Urinary bladder (tissue), 4 donors: ENCODE results near the gene THAP4. TPM values are rescaled to one million over a fixed set of nuclear protein-coding genes. Genes with fewer than 3 reads are reported as not detected.
"Not testable (repeated sequence)": the region's sequence is repeated elsewhere in the genome, so short reads cannot be mapped to it uniquely, and the experiment has no call there.

ENCODE experiments used
- DNase-seq: peaks from one replicate; pipeline ENCODE4 v3.0.0-alpha.2; 2015; ENCODE audit errors: extremely low spot score
- H3K27ac ChIP-seq: one replicate; pipeline ENCODE4 v1.5.1; 2013; ENCODE audit warnings: low read depth, mild to moderate bottlenecking, moderate library complexity
- H3K36me3 ChIP-seq: one replicate; pipeline ENCODE4 v1.6.1; 2013; ENCODE audit warnings: mild to moderate bottlenecking, moderate library complexity; ENCODE audit not compliant: insufficient read depth
- H3K4me1 ChIP-seq: one replicate; pipeline ENCODE4 v1.6.1; 2013; ENCODE audit warnings: mild to moderate bottlenecking, moderate library complexity; ENCODE audit not compliant: insufficient read depth
- H3K4me3 ChIP-seq: one replicate; pipeline ENCODE4 v1.5.1; 2013; ENCODE audit warnings: low read depth, low read length
- WGBS: extraction: QIAGEN DNeasy Blood & Tissue Kit; methylation state at CpG from one replicate; pipeline ENCODE4 v1.1.7; 2013; 5-methylcytosine and 5-hydroxymethylcytosine counted together
- polyA plus RNA-seq: library from polyadenylated mRNA; stranded (reverse); fragments of 200-250 nt; gene quantifications from one replicate; pipeline ENCODE4 v1.2.3, GENCODE V29; 2013
- total RNA-seq: library from RNA; depleted of rRNA; stranded (reverse); fragments of >200 nt; gene quantifications from one replicate; pipeline ENCODE4 v1.2.3, GENCODE V29; 2014
- donor health status: healthy with polysubstance abuse.
- donor health status: healthy.

THAP4 gene
- total and polyA plus RNA-seq, 2 donors, result 18.9 to 49.3 TPM

GRCh38 chr2:241672243-241673188 lies 35.6 kb upstream of the THAP4 start:
- Histone ChIP-seq H3K4me3 (no peak overlapping the region), H3K27ac (no peak overlapping the region), H3K36me3 (peaks cover 8% of the 10 kb centered on the region), H3K4me1 (no peaks in the 10 kb centered on the region)
- 91% methylated on average over 42 of the region's 42 CpGs for WGBS
- DNase-seq, result no peak

GRCh38 chr2:241671457-241672240 lies 34.7 kb upstream of the THAP4 start:
- no peaks in the 10 kb centered on the region for H3K4me1 ChIP-seq
- peaks cover 8% of the 10 kb centered on the region for H3K36me3 ChIP-seq
- WGBS, result 90% methylated on average over 31 of the region's 31 CpGs
- H3K4me3 ChIP-seq, result no peak overlapping the region
- H3K27ac ChIP-seq, result no peak overlapping the region
- no peak for DNase-seq

- Histone ChIP-seq H3K36me3 (peaks cover 8% of the 10 kb centered on the region), H3K4me1 (no peaks in the 10 kb centered on the region), H3K27ac (no peak overlapping the region), H3K4me3 (no peak overlapping the region)
- WGBS, result 89% methylated on average over 31 of the region's 31 CpGs
- DNase-seq, result no peak
These were observed 33.6 kb upstream of the THAP4 start for GRCh38 chr2:241670333-241671110.

DNA sequence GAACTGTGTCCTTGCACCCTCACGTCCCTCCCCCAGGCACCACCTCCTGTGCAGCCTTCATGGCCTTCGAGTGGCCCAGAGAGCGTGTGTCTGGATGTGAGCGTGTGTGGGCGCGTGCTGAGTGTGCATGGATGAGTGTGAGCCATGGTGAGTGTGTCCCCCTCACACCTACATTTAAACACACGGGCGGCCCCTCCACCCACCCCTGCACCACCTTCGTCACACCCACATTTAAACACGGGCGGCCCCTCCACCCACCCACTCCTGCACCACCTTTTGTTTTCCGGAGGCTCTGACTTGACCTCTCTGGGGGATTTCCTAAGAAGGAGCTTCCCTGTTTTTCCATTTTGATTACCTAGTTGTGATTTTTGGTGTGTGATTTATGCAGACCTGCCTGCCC lies 31.9 kb upstream of the THAP4 start:
- Histone ChIP-seq H3K36me3 (peaks cover 8% of the 10 kb centered on the region), H3K4me1 (no peaks in the 10 kb centered on the region), H3K4me3 (no peak overlapping the region), H3K27ac (no peak overlapping the region)
- WGBS, result 87% methylated on average over 12 of the region's 12 CpGs
- DNase-seq, result no peak

- Histone ChIP-seq H3K4me1 (no peaks in the 10 kb centered on the region), H3K27ac (no peak overlapping the region), H3K36me3 (peaks cover 8% of the 10 kb centered on the region), H3K4me3 (no peak overlapping the region)
- DNase-seq, result no peak
- WGBS, result 96% methylated on average over 21 of the region's 21 CpGs
These were observed 31.4 kb upstream of the THAP4 start for GRCh38 chr2:241668354-241668753.

DNA sequence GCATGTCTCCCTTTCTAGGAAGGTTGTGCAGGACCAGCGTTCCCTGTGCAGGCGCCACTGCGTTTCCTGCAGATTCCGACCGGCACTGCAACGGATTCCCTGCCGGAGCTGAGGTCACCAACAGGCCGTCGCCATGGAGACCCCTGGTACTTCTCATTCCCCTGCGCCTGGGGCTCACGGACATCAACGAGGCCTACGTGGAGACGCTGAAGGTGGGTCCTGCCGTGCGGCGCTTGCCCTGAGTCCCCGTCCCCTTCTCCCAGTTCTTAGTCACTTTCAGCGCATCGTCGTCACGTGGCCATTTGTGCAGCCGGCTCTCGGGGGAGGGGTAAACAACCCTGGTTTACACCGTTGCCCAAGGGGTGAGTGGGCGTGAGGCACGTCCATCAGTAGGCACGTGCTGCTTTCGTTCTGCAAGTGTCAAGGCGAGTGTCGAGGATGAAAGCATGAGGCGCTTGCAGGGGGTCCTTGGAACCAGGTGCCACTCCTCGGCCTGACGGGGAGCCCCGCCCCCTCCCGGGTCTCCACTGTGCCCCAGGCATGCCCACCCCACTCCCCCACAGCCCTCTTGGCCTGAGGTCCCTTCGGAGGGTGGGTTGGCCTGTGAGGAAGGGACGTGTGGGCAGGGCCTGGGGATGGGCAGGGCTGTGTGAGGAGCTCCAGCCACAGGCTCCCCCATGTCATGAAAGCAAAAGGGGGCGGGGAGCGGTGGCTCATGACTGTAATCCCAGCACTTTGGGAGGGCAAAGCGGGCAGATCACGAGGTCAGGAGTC lies 29.9 kb upstream of the THAP4 start:
- Histone ChIP-seq H3K36me3 (peaks cover 8% of the 10 kb centered on the region), H3K4me3 (no peak overlapping the region), H3K4me1 (no peaks in the 10 kb centered on the region), H3K27ac (no peak overlapping the region)
- WGBS, result 67% methylated on average over 42 of the region's 42 CpGs
- DNase-seq, result no peak

GRCh38 chr2:241665731-241666440 lies 28.9 kb upstream of the THAP4 start:
- peaks cover 8% of the 10 kb centered on the region for H3K36me3 ChIP-seq
- WGBS, result 81% methylated on average over 23 of the region's 23 CpGs
- no peak overlapping the region for H3K4me3 ChIP-seq
- H3K4me1 ChIP-seq, result no peaks in the 10 kb centered on the region
- no peak overlapping the region for H3K27ac ChIP-seq
- no peak for DNase-seq

GRCh38 chr2:241662731-241663130 lies 25.8 kb upstream of the THAP4 start:
- H3K36me3 ChIP-seq, DNase-seq, H3K4me3 ChIP-seq, H3K27ac ChIP-seq, H3K4me1 ChIP-seq: not testable (repeated sequence)
- WGBS, result 91% methylated on average over 24 of the region's 24 CpGs

- WGBS, result 95% methylated on average over 14 of the region's 14 CpGs
- no peak for DNase-seq
- Histone ChIP-seq H3K36me3 (peaks cover 1% of the 10 kb centered on the region), H3K4me1 (no peaks in the 10 kb centered on the region), H3K4me3 (no peak overlapping the region), H3K27ac (no peak overlapping the region)
These were observed 23.7 kb upstream of the THAP4 start for GRCh38 chr2:241660593-241661213.

GRCh38 chr2:241659150-241659739 lies 22.3 kb upstream of the THAP4 start:
- H3K27ac ChIP-seq, result no peak overlapping the region
- H3K4me3 ChIP-seq, result no peak overlapping the region
- peaks cover 1% of the 10 kb centered on the region for H3K36me3 ChIP-seq
- 50% methylated on average over 26 of the region's 26 CpGs for WGBS
- DNase-seq, result no peak
- no peaks in the 10 kb centered on the region for H3K4me1 ChIP-seq

DNA sequence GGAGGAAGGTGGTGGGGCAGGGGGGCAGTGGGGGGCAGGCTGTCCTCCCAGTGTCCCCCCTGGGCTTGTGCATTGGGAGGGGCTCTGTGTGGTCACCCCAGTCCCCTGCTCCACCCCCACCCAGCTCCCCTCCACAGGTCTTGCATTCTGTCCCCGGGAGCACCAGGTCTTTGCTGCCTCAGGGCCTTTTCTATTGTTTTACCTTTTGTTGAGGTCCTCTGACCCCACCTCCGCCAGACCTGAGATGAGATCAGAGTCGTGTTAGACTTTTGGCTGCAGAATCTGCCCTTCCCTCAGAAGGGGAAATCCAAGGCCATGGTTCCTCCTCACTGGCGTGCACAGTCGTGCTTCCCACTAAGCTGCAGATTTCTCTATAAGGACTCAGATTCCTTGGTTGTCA lies 21.3 kb upstream of the THAP4 start:
- peaks cover 1% of the 10 kb centered on the region for H3K36me3 ChIP-seq
- WGBS, result 77% methylated on average over 5 of the region's 5 CpGs
- H3K4me1 ChIP-seq, result no peaks in the 10 kb centered on the region
- H3K4me3 ChIP-seq, result no peak overlapping the region
- H3K27ac ChIP-seq, result no peak overlapping the region
- DNase-seq, result no peak

DNA sequence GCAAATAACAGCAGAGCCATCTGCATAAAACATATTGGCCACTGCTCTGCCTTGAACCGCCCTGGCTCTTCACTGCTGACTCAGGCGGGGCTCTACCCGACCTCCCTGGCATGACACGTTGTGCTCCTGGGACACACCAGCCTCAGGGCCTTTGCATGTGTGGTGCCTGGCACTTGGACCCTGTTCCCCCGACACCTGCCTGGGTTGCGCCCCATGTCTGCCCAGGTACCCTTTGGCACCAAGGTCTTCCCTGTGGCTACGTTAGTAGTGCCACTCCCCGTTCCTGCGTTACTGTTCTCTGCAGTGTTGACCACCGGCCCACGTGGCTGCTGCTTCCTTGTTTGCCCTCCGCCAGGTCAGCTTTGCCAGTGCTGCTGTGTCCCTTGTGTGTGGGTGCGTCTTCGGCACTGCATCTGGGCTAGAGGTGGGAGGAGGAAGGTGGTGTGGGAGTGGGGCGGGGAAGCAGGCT lies 20.9 kb upstream of the THAP4 start:
- Histone ChIP-seq H3K4me1 (no peaks in the 10 kb centered on the region), H3K27ac (no peak overlapping the region), H3K36me3 (peaks cover 1% of the 10 kb centered on the region), H3K4me3 (no peak overlapping the region)
- WGBS, result 92% methylated on average over 15 of the region's 15 CpGs
- DNase-seq, result no peak
